Measurements from ENCODE around the gene TMEM132C. TPM values are rescaled to one million over a fixed set of nuclear protein-coding genes. Genes with fewer than 3 reads are reported as not detected.

Gene TMEM132C
- total RNA-seq, 2 donors from 2014 or later, result 11.1 to 12.8 TPM

DNA sequence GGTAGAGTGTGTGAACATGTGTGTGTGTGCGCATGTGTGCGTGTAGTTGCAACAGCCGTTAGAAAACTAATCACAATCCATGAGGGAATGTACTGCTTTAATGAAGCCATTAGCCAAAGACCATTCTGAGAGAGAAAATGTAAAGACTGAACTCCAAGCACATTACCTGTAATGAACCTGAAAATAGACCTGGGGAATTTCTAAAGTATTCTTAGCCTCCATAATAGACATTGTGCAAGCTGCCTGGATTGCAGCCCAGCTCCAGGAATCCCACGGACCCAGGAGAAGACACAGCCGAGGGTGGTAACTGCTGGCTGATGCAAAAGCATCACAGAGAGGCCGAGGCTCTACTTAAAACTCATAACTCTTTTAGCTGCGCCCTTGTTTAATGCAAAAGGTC lies 400.2 kb downstream of the TMEM132C start:
- DNase-seq, result no peak
- intact Hi-C loops (cut with DNase I), result no loop called here
- ATAC-seq, result no peak

DNA sequence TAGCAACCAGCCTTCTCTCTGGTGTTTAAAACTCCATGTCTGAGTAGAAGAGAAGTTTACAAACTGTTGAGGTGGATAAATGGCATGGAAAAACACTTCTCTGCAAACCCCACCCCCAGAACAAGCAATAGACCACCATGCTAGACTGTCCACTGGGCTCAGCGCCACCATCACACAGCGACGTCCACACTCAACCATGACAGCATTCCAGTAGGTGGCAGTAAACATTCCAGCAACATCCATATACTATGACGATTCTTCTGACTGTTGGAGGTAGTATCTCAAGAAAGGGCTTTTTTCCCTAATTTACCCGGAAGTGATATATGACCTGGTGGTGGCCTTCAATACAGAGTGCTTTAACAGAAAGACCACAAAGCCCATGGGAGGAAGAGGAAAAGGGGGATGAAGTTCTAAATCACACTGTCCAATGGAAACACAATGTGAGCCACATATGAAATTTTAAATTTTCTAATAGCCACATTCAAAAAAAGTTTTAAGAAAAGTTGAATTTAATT lies 404.6 kb downstream of the TMEM132C start:
- intact Hi-C loops (cut with DNase I), result no loop called here
- no peak for DNase-seq
- no peak for ATAC-seq

- no peak for ATAC-seq
- intact Hi-C loops (cut with DNase I), result no loop called here
These were observed 405.5 kb downstream of the TMEM132C start for GRCh38 chr12:128672428-128672827.

DNA sequence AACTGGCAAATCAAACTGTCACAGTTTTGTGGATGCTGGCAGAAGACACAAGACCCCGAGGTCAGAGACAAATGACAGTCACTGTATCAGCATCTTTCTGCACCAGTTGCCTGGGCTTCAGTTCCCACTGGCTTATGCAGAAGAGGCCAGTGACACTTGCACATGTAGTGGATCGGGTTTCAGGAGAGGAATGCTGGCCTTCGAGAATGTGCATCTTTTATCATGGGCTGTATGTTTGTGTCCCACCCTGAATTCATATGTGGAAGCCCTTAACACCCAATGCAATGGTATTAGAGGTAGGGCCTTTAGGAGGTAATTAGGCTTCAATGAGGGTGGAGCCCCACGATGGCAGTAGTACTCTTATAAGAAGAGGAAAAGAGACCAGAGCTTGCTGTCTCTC lies 405.9 kb downstream of the TMEM132C start:
- intact Hi-C loops (cut with DNase I), result no loop called here
- DNase-seq, result no peak
- ATAC-seq, result no peak

More at GRCh38 chr12:128672428-128672827, 405.5 kb downstream of the TMEM132C start:
- DNase-seq, result no peak

DNA sequence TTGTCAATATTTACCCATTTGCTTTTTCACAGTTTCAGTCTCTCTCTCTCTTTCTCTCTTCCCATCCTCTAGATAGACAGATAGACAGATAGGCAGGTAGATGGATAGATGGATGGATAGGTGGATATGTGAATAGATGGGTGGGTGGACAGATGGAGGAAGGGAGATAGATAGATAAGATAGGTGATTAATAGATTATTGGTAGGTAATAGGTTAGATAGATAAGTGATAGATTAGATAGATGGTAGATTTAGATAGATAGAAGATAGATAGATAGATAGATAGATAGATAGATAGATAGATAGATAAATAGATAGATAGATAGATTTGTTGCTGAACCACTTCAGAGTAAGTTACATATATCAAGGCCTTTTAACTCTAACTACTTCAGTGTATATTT lies 408.6 kb downstream of the TMEM132C start:
- intact Hi-C loops (cut with DNase I), result no loop called here
- DNase-seq (no peak), ATAC-seq (no peak)

- ATAC-seq (no peak), DNase-seq (no peak)
- intact Hi-C loops (cut with DNase I), result no loop called here
These were observed 413.6 kb downstream of the TMEM132C start for GRCh38 chr12:128680555-128680954.

DNA sequence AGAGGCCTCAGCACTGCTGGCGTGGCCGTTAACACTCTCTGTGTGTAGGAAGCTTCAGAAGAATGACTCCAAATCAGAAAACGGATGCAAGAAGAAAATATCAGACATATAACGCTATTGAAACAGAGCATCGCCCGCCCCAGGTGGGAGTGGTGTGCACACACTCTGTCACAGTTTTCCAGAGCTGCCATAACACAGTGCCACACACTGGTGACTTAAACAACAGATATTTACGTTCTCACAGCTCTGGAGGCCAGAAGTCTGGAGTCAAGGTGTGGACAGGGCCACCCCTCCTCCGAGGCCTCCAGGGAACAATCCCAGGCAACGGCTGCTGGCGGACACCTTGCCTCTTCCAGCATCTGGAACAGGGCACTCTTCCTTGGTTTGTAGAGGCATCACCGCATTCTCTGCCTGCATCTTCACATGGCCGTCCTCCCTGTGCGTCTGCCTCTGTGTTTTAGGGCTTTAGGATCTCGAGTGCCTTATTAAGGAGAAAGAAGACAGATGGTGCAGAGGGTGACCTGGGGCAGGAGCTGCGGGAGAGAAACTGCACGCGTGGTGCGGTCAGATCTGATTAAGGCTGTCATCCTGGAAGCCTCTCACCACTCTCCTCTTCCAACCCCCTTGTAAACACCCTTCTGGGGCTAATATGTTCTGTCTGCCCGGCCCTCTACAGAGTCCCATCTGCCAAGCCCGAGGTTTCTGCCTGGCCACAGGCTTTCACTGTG lies 415.7 kb downstream of the TMEM132C start:
- DNase-seq (no peak), ATAC-seq (no peak)
- intact Hi-C loops (cut with DNase I), result no loop called here

GRCh38 chr12:128684352-128684751 lies 417.4 kb downstream of the TMEM132C start:
- DNase-seq, result no peak

GRCh38 chr12:128685903-128686475 lies 419.0 kb downstream of the TMEM132C start:
- intact Hi-C loops (cut with DNase I), result no loop called here
- no peak for ATAC-seq
- DNase-seq, result no peak

More at GRCh38 chr12:128684352-128684751, 417.4 kb downstream of the TMEM132C start:
- intact Hi-C loops (cut with DNase I), result no loop called here
- ATAC-seq, result peak in 1 of 2 donors; percentile 41

GRCh38 chr12:128687851-128688250 lies 420.9 kb downstream of the TMEM132C start:
- DNase-seq (no peak), ATAC-seq (no peak)
- intact Hi-C loops (cut with DNase I), result no loop called here

DNA sequence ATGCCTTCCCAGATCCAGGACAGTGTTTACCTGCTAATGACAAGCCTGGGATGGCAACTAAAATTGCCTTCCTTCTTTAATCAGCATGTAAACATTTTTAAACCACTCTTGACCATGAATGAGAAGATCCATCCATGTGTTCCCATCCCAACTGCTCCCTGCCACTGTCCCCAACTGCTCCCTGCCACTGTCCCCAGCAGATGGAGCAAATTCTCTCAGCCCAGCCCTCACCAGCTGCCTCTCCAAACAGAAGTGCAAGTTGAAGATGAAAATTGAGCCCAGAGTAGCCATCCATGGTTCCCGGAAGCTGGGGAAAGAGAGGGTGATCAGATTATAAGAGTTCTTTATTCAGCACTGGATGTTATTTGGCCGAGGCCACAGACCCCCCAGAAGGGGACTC lies 423.7 kb downstream of the TMEM132C start:
- DNase-seq (no peak), ATAC-seq (no peak)
- intact Hi-C loops (cut with DNase I), result no loop called here

DNA sequence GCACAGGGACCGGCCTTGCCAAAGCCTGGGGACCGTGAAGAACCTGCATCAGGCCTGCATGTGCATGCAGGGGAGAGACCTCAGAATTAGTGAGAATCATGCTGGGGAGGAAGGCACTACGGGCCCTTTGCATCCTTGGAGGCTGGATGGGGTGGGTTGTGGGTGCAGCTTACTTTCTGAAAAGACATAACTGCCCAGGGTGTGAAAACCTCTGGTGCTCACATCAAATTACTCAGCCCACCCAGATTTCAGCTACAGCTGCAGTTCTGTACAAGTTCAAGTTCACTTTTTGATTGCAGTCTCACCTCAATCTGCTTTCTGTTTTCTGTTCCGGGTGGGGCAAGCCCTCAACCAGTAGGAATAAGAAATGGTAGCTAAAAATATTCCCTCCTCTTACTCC lies 426.1 kb downstream of the TMEM132C start:
- no peak for ATAC-seq
- intact Hi-C loops (cut with DNase I), result no loop called here
- no peak for DNase-seq

GRCh38 chr12:128693771-128694170 lies 426.8 kb downstream of the TMEM132C start:
- ATAC-seq (no peak), DNase-seq (no peak)
- intact Hi-C loops (cut with DNase I), result no loop called here

DNA sequence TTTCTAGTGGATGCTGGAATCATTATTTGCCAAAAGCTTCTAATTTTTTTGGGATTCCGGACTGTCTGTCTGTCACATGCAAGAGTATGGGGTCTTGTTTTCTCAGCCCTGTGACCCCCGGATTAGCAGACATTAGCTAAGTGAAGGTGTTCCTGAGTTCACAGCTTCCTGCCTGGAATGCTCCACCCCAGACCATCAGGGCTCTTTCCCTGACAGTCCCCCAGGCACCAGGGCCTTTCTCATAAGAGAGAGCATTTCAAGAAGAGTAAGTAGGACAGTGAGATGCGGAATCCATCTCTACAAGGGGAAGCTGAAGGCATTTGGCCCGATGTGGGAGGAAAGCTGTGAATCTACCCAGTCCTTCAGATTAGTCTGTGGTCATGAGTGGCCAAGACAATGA lies 427.5 kb downstream of the TMEM132C start:
- intact Hi-C loops (cut with DNase I), result no loop called here
- DNase-seq (no peak), ATAC-seq (no peak)

DNA sequence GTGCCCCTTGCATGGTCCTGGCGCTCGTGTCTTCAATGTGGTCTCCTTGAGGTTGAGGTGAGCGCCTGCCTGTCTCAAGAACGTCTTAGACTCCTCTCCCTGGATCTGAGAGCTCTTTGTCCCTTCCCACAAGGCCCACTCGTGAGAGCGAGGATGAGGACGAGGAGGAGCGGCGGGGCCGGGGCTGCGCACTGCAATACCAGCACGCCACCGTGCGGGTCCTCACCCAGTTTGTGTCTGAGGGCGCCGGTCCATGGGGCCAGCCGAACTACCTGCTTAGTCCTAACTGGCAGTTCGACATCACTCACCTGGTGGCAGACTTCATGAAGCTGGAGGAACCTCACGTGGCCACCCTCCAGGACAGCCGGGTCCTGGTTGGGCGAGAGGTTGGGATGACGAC lies 428.7 kb downstream of the TMEM132C start:
- ATAC-seq (no peak), DNase-seq (no peak)
- intact Hi-C loops (cut with DNase I), result no loop called here

DNA sequence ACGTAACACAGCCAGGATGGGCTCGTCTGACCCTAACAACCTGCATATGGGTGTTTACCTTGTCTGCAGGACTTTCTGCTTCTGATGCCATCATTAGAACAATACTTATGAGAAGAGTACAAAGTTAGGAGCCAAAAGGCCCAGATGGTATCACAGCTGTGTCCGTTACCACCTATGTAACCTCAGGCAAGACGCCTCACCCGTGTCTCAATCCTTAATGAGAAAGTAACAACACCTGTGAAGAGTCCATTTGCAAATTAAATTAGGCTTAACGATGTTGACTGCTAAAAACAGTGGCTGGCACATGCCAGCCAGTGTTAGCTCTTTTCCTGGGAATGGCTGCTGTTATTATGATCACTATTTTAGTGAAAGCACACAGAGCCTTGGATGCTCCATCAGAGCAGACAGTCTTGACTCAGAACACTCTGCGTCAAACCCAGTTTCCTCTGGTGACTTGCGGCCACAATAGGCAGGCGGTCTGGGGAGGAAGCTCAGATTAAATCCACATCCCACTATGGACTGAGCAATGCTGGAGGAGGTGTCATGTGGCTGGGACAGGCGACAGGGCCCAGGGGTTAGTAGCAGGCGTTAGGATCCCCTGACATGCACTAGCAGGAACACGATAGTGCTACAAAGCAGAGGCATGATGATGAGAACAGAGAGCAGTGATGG lies 431.5 kb downstream of the TMEM132C start:
- no peak for DNase-seq
- intact Hi-C loops (cut with DNase I), result no loop called here
- ATAC-seq, result no peak

- intact Hi-C loops (cut with DNase I), result no loop called here
- ATAC-seq (no peak), DNase-seq (no peak)
These were observed 432.1 kb downstream of the TMEM132C start for GRCh38 chr12:128699106-128699505.

DNA sequence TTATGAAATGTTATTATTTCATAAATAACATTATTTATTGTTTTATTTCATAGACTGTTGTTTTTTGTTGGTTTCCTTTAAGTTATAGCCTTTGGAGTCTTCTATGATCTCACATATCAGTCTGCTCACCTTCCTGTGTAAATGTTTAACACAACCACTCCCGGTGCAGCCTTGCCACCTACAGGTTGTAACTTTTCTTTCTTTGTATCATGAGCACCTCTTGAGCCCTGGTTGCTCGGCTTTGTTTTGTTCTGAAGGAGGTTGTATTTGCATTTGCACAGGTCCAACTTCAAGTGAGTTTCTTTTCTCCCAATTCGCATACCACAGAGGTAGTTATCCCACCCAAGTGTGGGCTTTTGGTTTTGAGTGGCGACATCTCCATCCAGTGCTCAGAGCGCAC lies 435.4 kb downstream of the TMEM132C start:
- no peak for DNase-seq
- intact Hi-C loops (cut with DNase I), result no loop called here
- ATAC-seq, result no peak

DNA sequence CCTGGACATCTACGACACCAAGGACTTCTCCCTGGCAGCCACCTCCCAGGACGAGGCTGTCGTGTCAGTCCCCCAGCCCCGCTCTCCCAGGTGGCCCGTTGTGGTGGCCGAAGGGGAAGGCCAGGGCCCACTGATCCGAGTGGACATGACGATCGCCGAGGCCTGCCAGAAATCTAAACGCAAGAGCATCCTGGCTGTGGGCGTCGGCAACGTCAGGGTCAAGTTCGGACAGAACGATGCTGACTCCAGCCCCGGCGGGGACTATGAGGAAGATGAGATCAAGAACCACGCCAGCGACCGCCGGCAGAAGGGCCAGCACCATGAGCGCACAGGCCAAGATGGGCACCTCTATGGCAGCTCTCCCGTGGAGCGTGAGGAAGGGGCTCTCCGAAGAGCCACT lies 438.2 kb downstream of the TMEM132C start:
- no peak for ATAC-seq
- intact Hi-C loops (cut with DNase I), result no loop called here
- no peak for DNase-seq

DNA sequence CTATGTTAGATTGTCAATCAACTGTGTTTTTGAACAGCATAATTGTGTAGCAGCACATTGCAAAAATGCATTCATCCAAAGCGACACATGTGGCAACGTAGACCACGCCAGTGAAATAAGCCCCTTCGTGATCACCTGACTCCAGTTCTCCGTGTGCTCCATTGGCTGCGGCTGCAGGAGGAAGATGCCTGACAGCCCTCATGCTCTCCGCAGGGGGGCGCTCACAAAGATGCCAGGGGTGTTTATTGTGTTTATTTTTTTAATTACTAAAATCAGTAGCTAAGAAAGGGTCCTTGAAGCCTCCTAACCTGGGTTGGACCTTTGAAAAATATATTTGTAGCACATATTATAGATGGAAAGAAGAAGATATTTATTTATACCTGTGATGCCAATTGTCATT lies 440.5 kb downstream of the TMEM132C start:
- ATAC-seq (no peak), DNase-seq (no peak)
- intact Hi-C loops (cut with DNase I), result no loop called here
